ENCODE measurements around the gene KCNA1. TPM values are rescaled to one million over a fixed set of nuclear protein-coding genes. Genes with fewer than 3 reads are reported as not detected.

The KCNA1 gene
- total RNA-seq, 1 experiment from 2014 or later, result not detected

GRCh38 chr12:4867384-4867783, 42.3 kb upstream of the KCNA1 start:
- ChIA-PET CTCF (no interaction called here), POLR2A (ENCODE audit: unreplicated experiment) (no interaction called here)
- no peaks in the 10 kb centered on the region for H3K36me3 ChIP-seq (ENCODE audit: low read depth, low read length)
- no peaks in the 10 kb centered on the region for H3K9me3 ChIP-seq (ENCODE audit: low read length)
- no peak overlapping the region for H3K27ac ChIP-seq (ENCODE audit: low read length)
- H3K9me2 ChIP-seq (replicated peaks; ENCODE audit: low read length), result no peaks in the 10 kb centered on the region
- DNase-seq (no peak), ATAC-seq (no peak)
- no peak overlapping the region for H3K4me2 ChIP-seq (ENCODE audit: low read length)
- H3K79me2 ChIP-seq (ENCODE audit: low read length), result no peaks in the 10 kb centered on the region
- no peaks in the 10 kb centered on the region for H3F3A ChIP-seq (ENCODE audit: low read length, unreplicated experiment)
- H4K20me1 ChIP-seq (ENCODE audit: low read length), result no peaks in the 10 kb centered on the region
- H3K9ac ChIP-seq (ENCODE audit: low read length), result no peak overlapping the region
- no TSS peak for BruUV-seq (replicated peaks)
- H3K27me3 ChIP-seq (ENCODE audit: low read length), result peaks cover 30% of the 10 kb centered on the region
- no peaks in the 10 kb centered on the region for H3K4me1 ChIP-seq (ENCODE audit: insufficient read depth, low read length)
- TF ChIP-seq EZH2phosphoT487 (IDR thresholded peaks at IDR 0.05; ENCODE audit: borderline replicate concordance, low read length), result no peak
- no peak overlapping the region for H2AFZ ChIP-seq (ENCODE audit: low read length)
- intact Hi-C loops (cut with micrococcal nuclease), result no loop called here
- no peak overlapping the region for H3K4me3 ChIP-seq (ENCODE audit: low read length)

- Histone ChIP-seq H3K27ac (ENCODE audit: low read length) (no peak overlapping the region), H4K20me1 (ENCODE audit: low read length) (no peaks in the 10 kb centered on the region), H3F3A (ENCODE audit: low read length, unreplicated experiment) (no peaks in the 10 kb centered on the region), H3K4me1 (ENCODE audit: insufficient read depth, low read length) (no peaks in the 10 kb centered on the region), H3K79me2 (ENCODE audit: low read length) (no peaks in the 10 kb centered on the region), H3K9me2 (replicated peaks; ENCODE audit: low read length) (no peaks in the 10 kb centered on the region), H3K4me3 (ENCODE audit: low read length) (no peak overlapping the region), H3K36me3 (ENCODE audit: low read depth, low read length) (no peaks in the 10 kb centered on the region), H3K27me3 (ENCODE audit: low read length) (peaks cover 18% of the 10 kb centered on the region), H3K9ac (ENCODE audit: low read length) (no peak overlapping the region), H2AFZ (ENCODE audit: low read length) (no peak overlapping the region), H3K9me3 (ENCODE audit: low read length) (no peaks in the 10 kb centered on the region), H3K4me2 (ENCODE audit: low read length) (no peak overlapping the region)
- CTCF ChIA-PET, result no interaction called here
- no TSS peak for BruUV-seq (replicated peaks)
- DNase-seq (no peak), ATAC-seq (no peak)
- intact Hi-C loops (cut with micrococcal nuclease), result no loop called here
- TF ChIP-seq CTCF (conservative IDR thresholded peaks at IDR 0.05; ENCODE audit: low read depth, low read length) (no peak), EZH2phosphoT487 (IDR thresholded peaks at IDR 0.05; ENCODE audit: borderline replicate concordance, low read length) (no peak), EZH2 (IDR thresholded peaks at IDR 0.05; ENCODE audit: low read length, unreplicated experiment) (no peak)
- POLR2A ChIA-PET (ENCODE audit: unreplicated experiment), result no interaction called here
These were observed 39.3 kb upstream of the KCNA1 start for GRCh38 chr12:4870423-4870822.

- ATAC-seq (no peak), DNase-seq (no peak)
- ChIA-PET POLR2A (ENCODE audit: unreplicated experiment) (no interaction called here), CTCF (no interaction called here)
- H3K9me2 ChIP-seq (replicated peaks; ENCODE audit: low read length), result no peaks in the 10 kb centered on the region
- no peaks in the 10 kb centered on the region for H3K9me3 ChIP-seq (ENCODE audit: low read length)
- no peak overlapping the region for H2AFZ ChIP-seq (ENCODE audit: low read length)
- H3K79me2 ChIP-seq (ENCODE audit: low read length), result no peaks in the 10 kb centered on the region
- no peaks in the 10 kb centered on the region for H3K4me1 ChIP-seq (ENCODE audit: insufficient read depth, low read length)
- H3K36me3 ChIP-seq (ENCODE audit: low read depth, low read length), result no peaks in the 10 kb centered on the region
- no peak overlapping the region for H3K4me2 ChIP-seq (ENCODE audit: low read length)
- no peak overlapping the region for H3K9ac ChIP-seq (ENCODE audit: low read length)
- no peaks in the 10 kb centered on the region for H4K20me1 ChIP-seq (ENCODE audit: low read length)
- no peaks in the 10 kb centered on the region for H3F3A ChIP-seq (ENCODE audit: low read length, unreplicated experiment)
- H3K4me3 ChIP-seq (ENCODE audit: low read length), result no peak overlapping the region
- intact Hi-C loops (cut with micrococcal nuclease), result no loop called here
- TF ChIP-seq CTCF (conservative IDR thresholded peaks at IDR 0.05; ENCODE audit: low read depth, low read length) (no peak), EZH2phosphoT487 (IDR thresholded peaks at IDR 0.05; ENCODE audit: borderline replicate concordance, low read length) (no peak), EZH2 (IDR thresholded peaks at IDR 0.05; ENCODE audit: low read length, unreplicated experiment) (no peak)
- peaks cover 18% of the 10 kb centered on the region for H3K27me3 ChIP-seq (ENCODE audit: low read length)
- H3K27ac ChIP-seq (ENCODE audit: low read length), result no peak overlapping the region
- no TSS peak for BruUV-seq (replicated peaks)
These were observed 38.2 kb upstream of the KCNA1 start for GRCh38 chr12:4871514-4871913.

Measured in PC-3 (cell line).